ENCODE measurements around the gene ZSWIM6.

GRCh38 chr5:61399679-61400078, 67.6 kb downstream of the ZSWIM6 start:
- TF ChIP-seq CTCF (IDR thresholded peaks at IDR 0.05), result no peak
- no peak for TF ChIP-seq RNF2 (IDR thresholded peaks at IDR 0.05; ENCODE audit: borderline replicate concordance, low read depth)
- no peak for TF ChIP-seq NPAS2 (CRISPR knock-in tag; IDR thresholded peaks at IDR 0.05; ENCODE audit: borderline replicate concordance)
- no peak for TF ChIP-seq FOSL2 (IDR thresholded peaks at IDR 0.05)
- no peak for TF ChIP-seq FOSL2 (CRISPR knock-in tag; IDR thresholded peaks at IDR 0.05)
- no peak for TF ChIP-seq SMC3 (IDR thresholded peaks at IDR 0.05)
- TF ChIP-seq BHLHE40 (IDR thresholded peaks at IDR 0.05; ENCODE audit: low read depth, low read length), result no peak
- no peak for TF ChIP-seq RCOR1 (IDR thresholded peaks at IDR 0.05; ENCODE audit: low read depth, low read length)
- no peak for TF ChIP-seq KDM5A (IDR thresholded peaks at IDR 0.05)
